T-helper 17 cell (primary cell): ENCODE measurements around the gene ZAP70. TPM values are rescaled to one million over a fixed set of nuclear protein-coding genes. Genes with fewer than 3 reads are reported as not detected.
A peak's percentile ranks its signal among the peaks of the same experiment; 100 is the strongest.

ENCODE experiments used
- ATAC-seq: fragments of 150-1000 bp; cut with Tn5 transposase; 2 replicates; pipeline ENCODE4 v1.10.0; 2021; ENCODE audit warnings: mild to moderate bottlenecking, moderate library complexity
- DNase-seq, 3 donors: peaks; one replicate each; pipeline versions ENCODE4 v3.0.0 to v3.0.0-alpha.2; 2020 to 2021
- H3K9me3 ChIP-seq: one replicate; pipeline ENCODE4 v1.7.0; 2013; ENCODE audit warnings: low read length, mild to moderate bottlenecking; ENCODE audit not compliant: control insufficient read depth, poor library complexity, severe bottlenecking
- H3K27ac Mint-ChIP-seq: one replicate; pipeline ENCODE4 v1.8.0; 2022; ENCODE audit warnings: mild to moderate bottlenecking, moderate library complexity, mixed read lengths
- H3K27me3 Mint-ChIP-seq: one replicate; pipeline ENCODE4 v1.8.0; 2022; ENCODE audit warnings: mixed read lengths
- H3K36me3 Mint-ChIP-seq: one replicate; pipeline ENCODE4 v1.8.0; 2022; ENCODE audit warnings: low read depth, mixed read lengths
- H3K4me1 Mint-ChIP-seq: one replicate; pipeline ENCODE4 v1.8.0; 2022; ENCODE audit warnings: mild to moderate bottlenecking, mixed read lengths
- H3K4me3 Mint-ChIP-seq: one replicate; pipeline ENCODE4 v1.8.0; 2022; ENCODE audit warnings: mild to moderate bottlenecking, moderate library complexity, mixed read lengths
- total RNA-seq, 4 donors: library from RNA in 2 of 4; stranded (reverse) in 2 of 4; gene quantifications; one replicate each; pipeline ENCODE4 v1.2.3 and lab custom pipeline; 2022 to 2026

Gene ZAP70
- total RNA-seq, 2 donors from 2014 or later = 406 to 439 TPM

GRCh38 chr2:97745474-97746174 lies 32.2 kb downstream of the ZAP70 start:
- H3K4me3 Mint-ChIP-seq = peak overlapping the region; percentile 74
- H3K4me1 Mint-ChIP-seq = peaks cover 53% of the 10 kb centered on the region
- H3K27me3 Mint-ChIP-seq = no peaks in the 10 kb centered on the region
- H3K9me3 ChIP-seq = no peaks in the 10 kb centered on the region
- peak overlapping the region; percentile 78 for H3K27ac Mint-ChIP-seq
- H3K36me3 Mint-ChIP-seq = no peaks in the 10 kb centered on the region
- peak; percentile 74 for ATAC-seq
- no peak for DNase-seq

GRCh38 chr2:97747285-97747684 lies 33.9 kb downstream of the ZAP70 start:
- no peaks in the 10 kb centered on the region for H3K27me3 Mint-ChIP-seq
- no peak for ATAC-seq
- no peak overlapping the region for H3K4me3 Mint-ChIP-seq
- no peaks in the 10 kb centered on the region for H3K36me3 Mint-ChIP-seq
- DNase-seq = no peak
- H3K4me1 Mint-ChIP-seq = peaks cover 41% of the 10 kb centered on the region
- H3K9me3 ChIP-seq = no peaks in the 10 kb centered on the region
- peak overlapping the region; percentile 78 for H3K27ac Mint-ChIP-seq

- H3K9me3 ChIP-seq = no peaks in the 10 kb centered on the region
- H3K27ac Mint-ChIP-seq = peak overlapping the region; percentile 85
- ATAC-seq = no peak
- no peak overlapping the region for H3K4me3 Mint-ChIP-seq
- H3K27me3 Mint-ChIP-seq = no peaks in the 10 kb centered on the region
- no peak for DNase-seq
- peaks cover 37% of the 10 kb centered on the region for H3K4me1 Mint-ChIP-seq
- H3K36me3 Mint-ChIP-seq = no peaks in the 10 kb centered on the region
These were observed 34.3 kb downstream of the ZAP70 start for GRCh38 chr2:97747716-97748115.

DNA sequence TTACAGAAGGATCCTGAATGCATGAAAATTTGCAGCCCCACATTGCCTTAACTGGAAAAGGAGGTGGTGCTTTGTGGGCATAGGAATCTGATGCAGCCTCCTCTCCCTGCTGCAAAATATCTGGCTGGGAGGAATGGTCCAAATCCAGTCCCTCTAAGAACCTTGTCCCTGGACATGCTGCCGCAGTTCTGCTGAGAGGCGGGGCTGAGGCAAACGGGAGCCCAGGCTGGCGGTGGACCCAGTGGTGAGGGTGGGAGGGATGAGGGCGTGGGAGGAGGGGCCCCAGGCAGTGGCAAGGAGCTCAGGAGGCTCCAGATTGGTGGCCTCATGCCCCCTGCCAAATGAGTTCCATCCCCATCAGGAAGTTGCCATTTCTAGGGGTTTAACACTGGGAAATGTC lies 36.2 kb downstream of the ZAP70 start:
- Mint-ChIP-seq H3K4me3 (no peak overlapping the region), H3K27me3 (no peaks in the 10 kb centered on the region), H3K36me3 (no peaks in the 10 kb centered on the region), H3K27ac (no peak overlapping the region), H3K4me1 (peaks cover 30% of the 10 kb centered on the region)
- ATAC-seq = no peak
- DNase-seq = no peak
- H3K9me3 ChIP-seq = no peaks in the 10 kb centered on the region

DNA sequence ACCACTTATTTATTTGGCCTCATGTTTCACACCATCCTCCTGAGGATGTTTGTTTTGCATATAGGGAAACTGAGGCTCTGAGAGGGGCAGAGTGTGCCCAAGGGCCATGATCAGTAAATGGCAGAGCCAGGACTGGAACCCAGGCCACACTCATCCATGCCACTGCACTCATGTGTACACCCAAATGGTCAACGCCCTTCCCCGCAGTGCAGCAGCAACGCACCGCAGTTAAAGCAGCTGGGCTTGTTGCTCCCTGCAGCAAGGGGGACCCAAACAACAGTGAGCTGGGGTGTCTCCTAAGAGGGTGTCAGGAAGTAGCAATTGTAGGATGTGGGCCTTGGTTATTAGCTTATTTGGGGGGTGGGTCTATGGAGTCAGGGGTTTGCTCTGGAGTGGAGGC lies 36.6 kb downstream of the ZAP70 start:
- ATAC-seq (no peak), DNase-seq (no peak)
- Mint-ChIP-seq H3K27ac (no peak overlapping the region), H3K36me3 (no peaks in the 10 kb centered on the region), H3K4me1 (peaks cover 30% of the 10 kb centered on the region), H3K4me3 (no peak overlapping the region), H3K27me3 (no peaks in the 10 kb centered on the region)
- H3K9me3 ChIP-seq = no peaks in the 10 kb centered on the region

DNA sequence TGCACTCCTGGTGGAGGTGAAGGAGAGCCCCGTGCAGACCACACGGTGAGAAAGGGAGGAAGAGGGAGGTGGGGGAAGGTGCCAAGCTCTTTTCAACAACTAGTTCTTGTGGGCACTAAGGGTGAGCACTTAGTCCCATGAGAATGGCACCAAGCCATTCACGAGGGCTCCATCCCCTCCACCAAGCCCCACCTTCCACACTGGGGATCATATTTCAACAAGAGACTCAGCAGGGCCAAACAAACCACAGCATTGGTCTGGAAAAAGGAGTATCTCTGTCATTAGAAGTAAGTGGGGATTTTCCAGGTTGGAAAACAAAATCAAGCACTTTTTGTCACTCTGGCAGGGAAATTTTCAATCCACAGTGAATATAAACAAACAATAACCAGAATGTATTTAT lies 38.4 kb downstream of the ZAP70 start:
- ATAC-seq = no peak
- H3K4me1 Mint-ChIP-seq = peaks cover 17% of the 10 kb centered on the region
- no peak overlapping the region for H3K4me3 Mint-ChIP-seq
- no peaks in the 10 kb centered on the region for H3K9me3 ChIP-seq
- no peaks in the 10 kb centered on the region for H3K27me3 Mint-ChIP-seq
- H3K36me3 Mint-ChIP-seq = no peaks in the 10 kb centered on the region
- H3K27ac Mint-ChIP-seq = peak overlapping the region; percentile 82
- DNase-seq = no peak

DNA sequence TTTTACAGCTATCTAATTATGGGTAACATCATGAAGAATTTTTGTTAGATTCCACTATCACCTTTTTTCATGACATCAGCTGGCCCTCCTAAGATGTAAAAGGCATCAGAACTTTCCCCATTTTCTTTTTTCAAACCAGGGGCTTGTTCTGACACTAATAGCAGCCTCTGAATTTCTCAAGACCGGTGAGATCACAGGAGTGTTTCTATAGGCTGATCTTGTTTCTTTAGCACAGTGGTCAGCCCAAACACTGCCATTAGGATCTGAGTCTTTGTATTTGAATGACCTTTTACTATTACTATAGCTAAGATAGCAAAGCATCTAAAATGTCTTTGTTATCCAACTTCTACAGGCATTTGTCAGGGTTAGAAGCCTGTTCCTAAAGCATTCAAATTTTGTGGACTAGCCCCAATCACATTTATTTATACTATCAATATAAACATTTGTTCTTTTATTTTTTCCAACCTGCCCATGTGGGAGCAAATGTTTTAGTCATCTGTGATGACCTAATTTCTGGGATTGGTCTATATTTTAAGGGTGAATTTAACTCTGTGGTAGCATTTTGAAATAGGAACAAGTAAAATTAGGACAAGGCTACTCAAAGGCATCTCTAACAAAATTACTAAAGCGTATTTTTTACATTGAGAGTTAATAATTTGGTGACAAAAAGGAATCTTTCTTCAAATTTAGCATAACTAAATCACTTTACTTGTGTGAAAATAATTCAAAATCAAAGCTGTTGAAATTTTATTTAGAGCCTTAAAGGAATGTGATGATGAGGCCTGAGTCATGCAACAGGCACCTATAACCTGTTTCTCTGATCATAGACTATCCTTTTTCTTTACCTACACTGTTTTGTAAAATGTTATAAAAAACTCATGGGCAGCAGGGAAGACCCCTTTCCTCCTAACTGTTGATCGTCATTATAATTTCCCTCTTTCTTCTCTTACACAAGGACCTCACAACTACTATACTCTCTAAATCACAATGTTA lies 39.3 kb downstream of the ZAP70 start:
- no peak overlapping the region for H3K4me3 Mint-ChIP-seq
- H3K27me3 Mint-ChIP-seq = no peaks in the 10 kb centered on the region
- H3K9me3 ChIP-seq = no peaks in the 10 kb centered on the region
- peak overlapping the region; percentile 67 for H3K27ac Mint-ChIP-seq
- no peaks in the 10 kb centered on the region for H3K36me3 Mint-ChIP-seq
- no peak for ATAC-seq
- peaks cover 11% of the 10 kb centered on the region for H3K4me1 Mint-ChIP-seq
- DNase-seq = no peak

DNA sequence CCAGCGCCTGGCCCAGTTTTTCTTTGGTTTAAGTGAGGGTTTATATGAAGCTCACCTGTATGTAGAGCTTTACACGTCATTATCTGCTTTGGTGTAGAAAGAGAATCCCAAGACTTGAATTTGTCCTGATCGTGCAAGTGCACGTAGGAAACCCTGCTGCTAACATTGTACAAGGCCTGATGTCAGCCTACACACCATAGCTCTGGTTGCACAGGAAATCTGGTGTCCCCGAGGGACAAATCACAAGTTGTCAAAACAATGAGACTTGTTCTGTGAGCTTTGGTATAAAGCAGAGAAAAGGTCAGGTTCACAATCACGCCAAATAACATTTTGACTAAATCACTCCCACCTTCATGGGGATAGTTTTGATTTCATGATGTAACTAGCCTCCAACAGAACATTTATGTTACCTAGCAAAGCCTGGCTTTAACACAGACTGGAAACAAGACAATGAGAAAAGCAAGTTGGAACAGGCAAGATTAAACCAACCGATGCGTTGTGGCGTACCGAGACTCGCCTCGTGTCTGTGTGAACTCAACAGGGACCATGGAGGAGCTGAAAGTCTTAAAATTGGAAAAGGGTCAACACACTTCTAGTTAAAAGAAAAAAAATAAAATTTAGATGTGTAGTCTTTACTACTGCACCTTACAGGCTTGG lies 41.4 kb downstream of the ZAP70 start:
- DNase-seq = no peak
- ATAC-seq = no peak
- Mint-ChIP-seq H3K27ac (no peak overlapping the region), H3K4me1 (peaks cover 10% of the 10 kb centered on the region), H3K36me3 (no peaks in the 10 kb centered on the region), H3K4me3 (no peak overlapping the region), H3K27me3 (no peaks in the 10 kb centered on the region)
- no peaks in the 10 kb centered on the region for H3K9me3 ChIP-seq

DNA sequence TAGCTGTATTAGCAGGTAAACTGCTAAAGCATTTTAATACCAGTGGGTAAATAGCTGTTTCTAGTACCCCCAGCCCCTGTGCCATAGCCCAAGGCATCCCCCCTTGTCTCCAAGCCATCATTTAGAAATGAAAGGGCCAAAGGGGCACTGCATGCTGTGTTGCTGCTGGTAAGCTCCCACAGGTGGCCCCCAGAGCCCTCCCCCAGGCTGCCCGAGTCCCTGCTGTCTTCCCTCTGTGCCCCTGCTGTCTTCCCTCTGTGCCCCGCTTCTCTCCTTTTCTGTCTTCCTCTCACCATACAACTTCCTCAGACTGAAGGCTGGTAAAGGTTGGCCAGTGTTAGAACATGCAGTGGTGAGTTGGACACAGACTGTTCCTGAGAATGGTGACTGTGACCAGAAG lies 42.1 kb downstream of the ZAP70 start:
- no peak overlapping the region for H3K27ac Mint-ChIP-seq

DNA sequence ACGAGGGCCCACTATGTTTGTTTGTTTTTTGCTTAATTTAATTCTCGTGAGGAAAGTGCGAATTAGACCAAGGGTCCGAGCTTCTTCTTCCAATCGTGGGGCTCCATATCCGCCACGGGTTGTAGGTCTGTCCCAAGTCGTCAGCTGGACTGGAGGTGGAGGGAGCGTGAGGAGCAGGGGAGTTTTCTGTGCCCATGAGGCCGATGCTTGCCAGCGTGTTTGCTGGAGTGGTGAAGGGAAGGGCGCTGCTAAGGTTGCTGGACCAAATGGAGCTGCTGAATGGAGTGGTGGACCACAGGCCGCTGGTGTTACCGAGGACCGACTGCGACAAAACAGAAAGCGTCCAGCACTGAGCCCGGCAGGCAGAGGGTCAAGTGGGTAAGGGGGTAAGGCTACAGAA lies 43.7 kb downstream of the ZAP70 start:
- Mint-ChIP-seq H3K27me3 (no peaks in the 10 kb centered on the region), H3K4me3 (no peak overlapping the region), H3K27ac (no peak overlapping the region), H3K4me1 (peaks cover 21% of the 10 kb centered on the region), H3K36me3 (no peaks in the 10 kb centered on the region)
- ATAC-seq (no peak), DNase-seq (no peak)
- no peaks in the 10 kb centered on the region for H3K9me3 ChIP-seq

More for the DNA sequence above, 42.1 kb downstream of the ZAP70 start:
- Mint-ChIP-seq H3K4me1 (peaks cover 14% of the 10 kb centered on the region), H3K36me3 (no peaks in the 10 kb centered on the region), H3K4me3 (peak overlapping the region; percentile 25), H3K27me3 (no peaks in the 10 kb centered on the region)
- no peaks in the 10 kb centered on the region for H3K9me3 ChIP-seq
- no peak for DNase-seq
- no peak for ATAC-seq

- Mint-ChIP-seq H3K4me1 (peaks cover 23% of the 10 kb centered on the region), H3K36me3 (no peaks in the 10 kb centered on the region), H3K27me3 (no peaks in the 10 kb centered on the region), H3K4me3 (no peak overlapping the region), H3K27ac (no peak overlapping the region)
- DNase-seq = no peak
- no peak for ATAC-seq
- H3K9me3 ChIP-seq = no peaks in the 10 kb centered on the region
These were observed 44.8 kb downstream of the ZAP70 start for GRCh38 chr2:97758131-97758705.

- H3K4me1 Mint-ChIP-seq = peaks cover 27% of the 10 kb centered on the region
- H3K4me3 Mint-ChIP-seq = peak overlapping the region; percentile 62
- no peaks in the 10 kb centered on the region for H3K27me3 Mint-ChIP-seq
- DNase-seq (no peak), ATAC-seq (no peak)
- no peaks in the 10 kb centered on the region for H3K9me3 ChIP-seq
- H3K36me3 Mint-ChIP-seq = peaks cover 3% of the 10 kb centered on the region
- peak overlapping the region; percentile 91 for H3K27ac Mint-ChIP-seq
These were observed 46.5 kb downstream of the ZAP70 start for GRCh38 chr2:97759727-97760407.
